ENCODE results near the gene SLC7A8.

The SLC7A8 gene

DNA sequence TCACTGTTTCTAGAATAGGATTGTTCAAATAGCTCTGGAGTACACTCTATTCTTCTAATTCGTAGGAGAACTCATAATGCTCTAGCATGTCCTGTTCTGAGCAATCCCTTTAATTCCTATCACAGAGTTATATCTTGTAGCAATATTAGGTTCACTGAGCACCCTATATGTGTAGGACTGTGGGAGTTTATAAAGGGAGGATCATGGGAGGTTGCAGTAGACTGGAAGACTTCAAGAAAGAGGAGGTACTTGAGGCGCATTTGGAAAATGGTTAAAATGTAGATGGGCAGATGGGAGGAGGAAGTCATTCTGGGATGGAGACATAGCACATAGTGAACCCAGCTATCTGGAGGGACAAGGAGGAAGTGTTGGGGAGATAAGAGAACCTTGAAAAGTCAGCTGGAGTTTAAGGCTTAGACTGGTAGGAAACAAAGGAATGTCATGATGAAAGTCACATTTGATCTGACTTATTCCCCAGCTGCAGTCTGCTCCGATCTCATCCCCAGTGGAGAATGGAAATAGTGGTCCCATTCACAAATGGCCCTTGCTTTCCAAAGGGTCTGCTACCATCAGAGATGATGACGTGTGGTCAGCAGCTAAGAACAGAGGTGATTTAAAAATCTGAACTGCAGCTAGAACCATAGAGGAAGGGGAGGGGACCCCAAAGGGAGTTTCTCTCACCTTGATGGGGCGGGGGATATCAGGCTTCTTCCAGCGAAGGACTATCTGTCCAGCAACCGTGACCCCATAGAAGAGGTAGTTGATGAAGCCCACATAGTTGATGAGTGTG lies 54.3 kb downstream of the SLC7A8 start:
- no peak for DNase-seq

DNA sequence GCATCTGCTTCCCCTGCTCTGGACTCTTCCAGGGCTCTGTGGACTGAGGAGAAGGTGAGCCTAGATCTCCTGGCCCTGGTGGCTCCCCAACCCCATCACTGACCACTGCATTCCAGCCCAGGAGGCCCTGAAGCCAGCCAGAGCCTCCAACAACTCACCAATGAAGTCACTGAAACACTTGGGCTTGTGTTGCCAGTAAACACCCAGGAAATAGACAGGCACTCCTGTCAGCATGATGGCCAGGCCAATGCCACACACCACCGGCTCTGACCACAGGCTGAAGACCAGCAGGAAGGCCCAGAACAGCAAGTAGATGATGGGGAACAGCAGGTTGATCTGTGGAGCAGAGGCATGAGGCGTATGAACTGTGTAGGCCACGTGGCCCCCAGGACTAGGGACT lies 55.6 kb downstream of the SLC7A8 start:
- DNase-seq = no peak

DNA sequence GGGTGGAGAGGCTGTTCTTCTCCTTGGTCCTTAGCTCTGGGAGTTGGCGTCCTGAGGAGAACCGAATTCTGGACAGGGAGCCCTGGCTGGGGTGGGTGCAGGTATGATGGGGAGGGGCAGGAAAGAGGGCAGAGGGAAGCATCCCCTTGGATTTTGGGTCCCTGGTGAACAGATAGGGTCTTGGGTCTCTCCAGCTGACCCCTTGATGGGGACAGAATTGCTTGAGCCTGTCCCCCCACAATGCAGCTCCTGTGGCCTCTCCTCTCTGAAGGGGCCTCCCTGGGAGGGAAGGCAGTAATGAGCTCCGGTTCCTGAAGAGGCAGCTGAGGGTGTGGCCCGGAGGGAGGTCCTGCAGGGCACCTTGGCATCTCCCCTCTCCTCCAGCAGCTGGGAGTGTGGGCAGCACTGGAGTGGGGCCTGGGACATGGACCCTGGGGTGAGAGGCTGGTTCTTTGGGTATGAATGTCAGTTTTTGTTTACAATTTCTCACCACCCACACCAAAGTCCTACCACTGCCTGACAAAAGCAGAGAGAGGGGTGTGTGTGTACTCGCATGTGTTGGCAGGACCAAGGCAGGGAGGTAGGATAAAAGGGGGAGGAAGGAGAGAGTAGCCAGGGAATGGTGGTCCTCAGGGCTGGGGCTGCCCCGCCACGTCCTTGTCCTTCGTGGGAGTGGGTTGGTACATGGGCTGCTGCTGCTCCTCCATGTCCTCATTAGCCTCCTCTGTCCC lies 56.7 kb downstream of the SLC7A8 start:
- no peak for DNase-seq

GRCh38 chr14:23125933-23126524 lies 57.4 kb downstream of the SLC7A8 start:
- DNase-seq = no peak

- no peak for DNase-seq
Observed at GRCh38 chr14:23125011-23125410, 58.4 kb downstream of the SLC7A8 start.

GRCh38 chr14:23124337-23124954 lies 59.0 kb downstream of the SLC7A8 start:
- no peak for DNase-seq

- no peak for DNase-seq
Observed at GRCh38 chr14:23123419-23123818, 60.0 kb downstream of the SLC7A8 start.

DNA sequence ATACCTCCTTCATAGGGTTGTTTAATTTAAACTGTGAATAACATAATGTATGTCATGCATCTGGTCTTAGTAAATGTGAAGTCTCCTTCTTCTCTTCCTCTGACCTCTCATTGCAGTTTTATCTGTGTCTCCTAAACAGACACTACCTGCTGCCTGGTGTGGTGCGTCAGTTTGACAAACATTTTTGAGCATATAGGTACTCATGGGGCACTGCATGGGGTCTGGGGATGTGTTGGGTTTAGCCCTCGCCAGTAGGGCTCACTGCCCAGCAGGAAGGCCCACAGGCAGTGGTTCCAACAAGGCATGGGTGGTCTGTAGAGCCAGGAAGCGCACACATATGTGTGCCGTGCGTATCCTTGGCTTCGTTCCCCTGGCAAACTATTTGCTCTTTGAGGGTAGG lies 61.4 kb downstream of the SLC7A8 start:
- no peak for DNase-seq

DNA sequence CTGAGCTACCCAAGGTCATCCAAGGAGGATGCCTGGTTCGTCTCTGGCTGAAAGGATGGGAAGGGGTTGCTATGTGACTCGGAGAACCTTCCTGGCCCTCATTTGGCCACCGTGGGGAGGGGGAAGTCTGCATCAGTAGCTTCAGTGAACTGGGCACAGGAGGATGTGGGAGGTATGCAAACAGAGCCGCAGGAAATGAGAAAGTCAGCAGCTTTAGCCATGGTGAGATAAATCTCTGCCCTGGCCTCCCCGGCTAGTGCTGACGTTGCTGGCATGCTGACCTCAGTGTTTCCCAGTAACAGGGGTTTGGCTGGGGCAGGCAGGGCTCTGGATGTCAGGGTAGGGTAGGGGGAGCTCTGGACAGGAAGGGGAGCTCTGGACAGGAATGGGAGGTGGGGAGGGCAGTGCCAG lies 62.1 kb downstream of the SLC7A8 start:
- no peak for DNase-seq

- peak; percentile 82 for DNase-seq
Observed at GRCh38 chr14:23120541-23121251, 62.8 kb downstream of the SLC7A8 start.

GRCh38 chr14:23119363-23120327 lies 63.8 kb downstream of the SLC7A8 start:
- no peak for DNase-seq

GRCh38 chr14:23118506-23119362 lies 64.7 kb downstream of the SLC7A8 start, which contains the start of gene CEBPE:
TSS of gene CEBPE (minus strand) at chr14:23119255. CDS start at chr14:23119091, 164 bp downstream.
- DNase-seq = no peak

DNA sequence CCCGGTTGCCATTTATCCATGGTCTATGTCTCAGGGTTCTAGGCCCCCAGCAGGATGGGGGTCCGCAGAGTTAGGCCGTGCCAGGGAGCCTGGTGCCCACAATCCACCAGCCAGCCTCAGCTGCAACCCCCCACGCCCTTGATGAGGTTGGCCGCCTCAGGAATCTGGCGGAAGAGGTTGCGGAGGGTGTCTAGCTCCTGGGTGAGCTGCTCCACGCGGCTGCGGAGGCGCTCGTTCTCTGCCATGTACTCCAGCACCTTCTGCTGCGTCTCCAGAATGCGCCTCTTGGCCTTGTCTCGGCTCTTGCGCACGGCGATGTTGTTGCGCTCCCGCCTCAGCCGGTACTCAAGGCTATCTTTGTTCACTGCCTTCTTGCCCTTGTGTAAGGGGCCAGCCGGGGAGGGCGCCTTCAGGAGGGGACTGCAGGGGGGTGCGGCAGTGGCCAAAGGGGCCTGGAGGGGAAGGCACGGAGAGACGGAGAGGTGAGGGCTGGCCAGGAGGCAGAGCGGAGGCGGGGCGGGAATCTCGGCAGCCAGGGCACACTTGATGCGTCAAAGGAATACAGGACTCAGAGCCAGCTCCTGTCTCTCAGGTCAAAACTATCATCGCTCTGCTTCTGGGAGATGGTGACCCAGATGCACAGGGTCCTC lies 66.0 kb downstream of the SLC7A8 start:
- no peak for DNase-seq

DNA sequence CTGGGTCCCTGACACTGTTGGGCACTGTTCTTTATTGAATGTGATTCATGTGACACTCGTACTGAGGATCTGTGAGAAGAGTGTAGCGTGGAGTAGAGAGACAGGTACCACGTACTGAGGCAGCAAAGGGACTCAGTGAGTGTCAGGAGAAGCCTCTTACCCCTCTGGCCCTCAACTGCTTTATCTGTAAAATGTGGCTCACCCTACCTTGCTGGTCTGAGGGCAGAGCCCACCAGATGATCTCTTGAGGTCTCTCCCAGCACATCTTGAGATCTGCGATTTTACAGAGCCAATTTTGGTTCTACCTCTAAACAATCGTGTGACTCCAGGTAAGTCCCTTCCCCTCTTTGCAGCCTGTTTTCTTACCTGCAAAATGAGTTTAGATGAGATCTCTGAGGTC lies 67.5 kb downstream of the SLC7A8 start:
- no peak for DNase-seq

DNA sequence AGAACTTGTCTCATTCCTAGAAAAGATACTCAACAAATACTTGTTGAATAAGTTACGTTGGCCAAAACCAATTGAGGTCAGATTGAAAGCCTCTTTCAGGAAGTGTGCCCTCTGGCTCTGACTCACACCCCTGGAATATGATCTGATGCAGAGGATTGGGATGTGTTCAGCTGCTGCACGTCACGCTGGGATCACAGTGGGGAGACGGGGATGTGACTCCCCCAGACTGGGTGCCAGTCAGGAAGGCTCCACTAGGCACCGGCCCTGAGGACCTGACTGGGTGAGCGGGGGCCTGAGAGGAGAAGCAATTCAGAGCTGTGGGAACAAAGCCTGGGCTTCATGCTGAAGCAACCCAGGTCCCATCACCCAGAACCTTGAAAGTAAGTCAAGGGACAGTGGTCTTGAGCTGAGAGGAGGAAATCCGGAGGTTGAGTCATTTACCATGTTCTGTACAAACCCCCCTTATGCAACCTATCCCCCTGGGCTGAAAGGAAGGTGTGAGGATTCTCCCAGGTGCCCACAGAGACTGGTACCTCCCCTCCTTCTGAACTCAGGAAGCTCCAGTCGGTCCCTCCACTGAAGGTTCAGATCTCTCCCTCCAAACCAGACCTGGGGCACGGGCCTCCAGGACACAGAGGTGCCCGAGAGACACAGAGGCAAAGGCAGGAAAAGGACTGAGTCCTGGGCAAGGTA lies 68.3 kb downstream of the SLC7A8 start:
- DNase-seq = peak; percentile 95

DNA sequence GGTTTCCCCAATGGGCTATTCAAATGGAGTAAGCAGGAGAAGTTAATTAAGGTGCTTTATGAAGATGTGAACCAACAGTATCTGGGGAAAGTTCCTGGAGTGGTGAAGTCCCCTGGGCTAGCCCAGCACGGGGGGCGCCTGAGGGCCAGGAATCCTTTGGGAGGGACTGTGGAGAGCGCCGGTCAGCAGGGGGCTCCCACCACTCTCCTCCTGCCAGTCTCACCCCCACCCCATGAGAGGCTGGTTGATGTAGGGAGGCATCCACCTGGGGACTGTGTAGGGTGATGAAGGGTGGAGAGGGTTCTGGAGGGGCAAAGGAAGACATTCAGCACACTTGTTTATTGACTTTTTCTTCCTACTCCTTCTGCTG lies 68.8 kb downstream of the SLC7A8 start:
- DNase-seq = no peak

- no peak for DNase-seq
Observed at GRCh38 chr14:23114120-23114458, 69.4 kb downstream of the SLC7A8 start.

- DNase-seq = peak; percentile 13
Observed at GRCh38 chr14:23113431-23114119, 69.9 kb downstream of the SLC7A8 start.
